ENCODE results near the gene MAGI1. TPM values are rescaled to one million over a fixed set of nuclear protein-coding genes. Genes with fewer than 3 reads are reported as not detected.

MAGI1 gene
- total and polyA plus RNA-seq, 4 donors, result 9.9 to 88.1 (median 24.6) TPM

- peak overlapping the region in 1 of 2 donors; percentile 21 for H3K27ac ChIP-seq (ENCODE audit: low read depth in 1 of 2, low read length in 1 of 2)
- 71 to 75% methylated on average over 5 of the region's 5 CpGs for WGBS, 2 donors
- no peak overlapping the region for H3K9ac ChIP-seq (ENCODE audit: insufficient read depth in 1 of 2, low read length in 2 of 2)
- TF ChIP-seq CTCF (IDR thresholded peaks at IDR 0.05; ENCODE audit: control extremely low read depth, extremely low read depth), result no peak
- no peaks in the 10 kb centered on the region for H3K9me3 ChIP-seq (ENCODE audit: control insufficient read depth in 4 of 4, insufficient read depth in 3 of 4, low read length in 3 of 4)
- no peak overlapping the region for H3K4me3 ChIP-seq
- DNase-seq, result no peak
- H3K4me1 ChIP-seq (ENCODE audit: control insufficient read depth in 5 of 5, insufficient read depth in 5 of 5, low read length in 5 of 5), result peaks cover 0 to 29% (median 0%) of the 10 kb centered on the region in 5 donors
- no peaks in the 10 kb centered on the region for H3K36me3 ChIP-seq (ENCODE audit: control insufficient read depth in 4 of 4, insufficient read depth in 4 of 4, low read length in 4 of 4)
- ATAC-seq (ENCODE audit: insufficient read depth, low FRiP score), result no peak
- H3K27me3 ChIP-seq (ENCODE audit: control insufficient read depth in 3 of 3, insufficient read depth in 3 of 3, low read length in 2 of 3), result no peaks in the 10 kb centered on the region
Measured at GRCh38 chr3:65758438-65758837, 280.3 kb downstream of the MAGI1 start.

GRCh38 chr3:65752636-65753035 lies 286.1 kb downstream of the MAGI1 start:
- no peak for ATAC-seq (ENCODE audit: insufficient read depth, low FRiP score)
- Histone ChIP-seq H3K4me1 (ENCODE audit: control insufficient read depth in 5 of 5, insufficient read depth in 5 of 5, low read length in 5 of 5) (peaks cover 0 to 10% (median 0%) of the 10 kb centered on the region in 5 donors), H3K9me3 (ENCODE audit: control insufficient read depth in 4 of 4, insufficient read depth in 3 of 4, low read length in 3 of 4) (no peaks in the 10 kb centered on the region), H3K27ac (ENCODE audit: low read depth in 1 of 2, low read length in 1 of 2) (no peak overlapping the region), H3K27me3 (ENCODE audit: control insufficient read depth in 3 of 3, insufficient read depth in 3 of 3, low read length in 2 of 3) (no peaks in the 10 kb centered on the region), H3K4me3 (no peak overlapping the region), H3K9ac (ENCODE audit: insufficient read depth in 1 of 2, low read length in 2 of 2) (no peak overlapping the region), H3K36me3 (ENCODE audit: control insufficient read depth in 4 of 4, insufficient read depth in 4 of 4, low read length in 4 of 4) (no peaks in the 10 kb centered on the region)
- WGBS, 2 donors, result 87 to 93% methylated on average over 1 of the region's 1 CpG
- TF ChIP-seq CTCF (IDR thresholded peaks at IDR 0.05; ENCODE audit: control extremely low read depth, extremely low read depth), result no peak
- DNase-seq, result no peak

GRCh38 chr3:65751123-65751700 lies 287.5 kb downstream of the MAGI1 start:
- Histone ChIP-seq H3K27ac (ENCODE audit: low read depth in 1 of 2, low read length in 1 of 2) (no peak overlapping the region), H3K9me3 (ENCODE audit: control insufficient read depth in 4 of 4, insufficient read depth in 3 of 4, low read length in 3 of 4) (no peaks in the 10 kb centered on the region), H3K27me3 (ENCODE audit: control insufficient read depth in 3 of 3, insufficient read depth in 3 of 3, low read length in 2 of 3) (no peaks in the 10 kb centered on the region), H3K4me1 (ENCODE audit: control insufficient read depth in 5 of 5, insufficient read depth in 5 of 5, low read length in 5 of 5) (peaks cover 0 to 6% (median 0%) of the 10 kb centered on the region in 5 donors), H3K9ac (ENCODE audit: insufficient read depth in 1 of 2, low read length in 2 of 2) (no peak overlapping the region), H3K4me3 (no peak overlapping the region), H3K36me3 (ENCODE audit: control insufficient read depth in 4 of 4, insufficient read depth in 4 of 4, low read length in 4 of 4) (no peaks in the 10 kb centered on the region)
- 64 to 67% methylated on average over 5 of the region's 5 CpGs for WGBS, 2 donors
- ATAC-seq (ENCODE audit: insufficient read depth, low FRiP score), result no peak
- peak; percentile 21 for TF ChIP-seq CTCF (IDR thresholded peaks at IDR 0.05; ENCODE audit: control extremely low read depth, extremely low read depth)
- DNase-seq, result peak; percentile 40 to 64 (median 58)

GRCh38 chr3:65749066-65749465 lies 289.7 kb downstream of the MAGI1 start:
- DNase-seq (no peak), ATAC-seq (ENCODE audit: insufficient read depth, low FRiP score) (no peak)
- no peaks in the 10 kb centered on the region for H3K36me3 ChIP-seq (ENCODE audit: control insufficient read depth in 4 of 4, insufficient read depth in 4 of 4, low read length in 4 of 4)
- H3K4me1 ChIP-seq (ENCODE audit: control insufficient read depth in 5 of 5, insufficient read depth in 5 of 5, low read length in 5 of 5), result peaks cover 0 to 3% (median 0%) of the 10 kb centered on the region in 5 donors
- no peak for TF ChIP-seq CTCF (IDR thresholded peaks at IDR 0.05; ENCODE audit: control extremely low read depth, extremely low read depth)
- no peaks in the 10 kb centered on the region for H3K27me3 ChIP-seq (ENCODE audit: control insufficient read depth in 3 of 3, insufficient read depth in 3 of 3, low read length in 2 of 3)
- H3K9ac ChIP-seq (ENCODE audit: insufficient read depth in 1 of 2, low read length in 2 of 2), result no peak overlapping the region
- H3K4me3 ChIP-seq, result no peak overlapping the region
- no peaks in the 10 kb centered on the region for H3K9me3 ChIP-seq (ENCODE audit: control insufficient read depth in 4 of 4, insufficient read depth in 3 of 4, low read length in 3 of 4)
- 84 to 86% methylated on average over 1 of the region's 1 CpG for WGBS, 2 donors
- no peak overlapping the region for H3K27ac ChIP-seq (ENCODE audit: low read depth in 1 of 2, low read length in 1 of 2)

Measured in lung (tissue), 12 donors.